Measurements from ENCODE around the gene ATP8B1.

Gene ATP8B1

GRCh38 chr18:57819119-57819518, 16.0 kb upstream of the ATP8B1 start:
- DNase-seq (ENCODE audit: low spot score), result no peak

DNA sequence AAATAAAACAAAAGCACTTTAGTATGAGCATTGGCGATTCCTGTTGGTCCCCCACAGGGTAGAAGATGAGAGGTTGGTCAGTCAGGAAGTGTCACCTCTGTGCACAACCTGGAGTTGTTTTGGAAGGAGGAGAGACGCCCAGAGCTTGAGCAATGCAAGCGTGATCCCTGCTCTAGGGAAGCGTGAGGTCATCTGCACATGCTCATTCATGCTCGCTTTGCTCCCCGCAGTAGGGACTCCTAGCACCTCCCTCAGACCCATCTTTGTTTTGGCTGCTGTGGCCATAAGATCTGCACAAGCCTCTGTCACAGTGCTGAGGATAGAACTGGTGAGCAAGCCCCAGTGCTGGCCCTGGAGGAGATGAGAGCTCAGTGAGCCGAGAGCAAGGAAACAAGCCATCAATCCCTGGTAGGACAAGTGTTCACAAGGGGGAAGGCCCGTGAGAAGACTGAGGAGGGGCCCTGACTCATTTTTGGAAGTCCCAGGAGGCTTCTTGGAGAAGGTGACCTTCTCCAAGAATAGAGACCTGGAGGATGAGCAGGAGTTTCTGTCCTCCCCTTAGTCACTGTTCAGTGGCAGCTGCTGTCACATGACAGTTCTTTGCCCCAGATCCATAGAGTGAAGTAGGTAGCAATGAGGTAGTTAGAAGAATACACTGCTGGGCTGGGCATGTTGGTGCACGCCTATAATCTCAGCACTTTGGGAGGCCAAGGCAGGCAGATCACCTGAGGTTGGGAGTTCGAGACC, 13.3 kb upstream of the ATP8B1 start:
- no peak for DNase-seq (ENCODE audit: low spot score)

DNA sequence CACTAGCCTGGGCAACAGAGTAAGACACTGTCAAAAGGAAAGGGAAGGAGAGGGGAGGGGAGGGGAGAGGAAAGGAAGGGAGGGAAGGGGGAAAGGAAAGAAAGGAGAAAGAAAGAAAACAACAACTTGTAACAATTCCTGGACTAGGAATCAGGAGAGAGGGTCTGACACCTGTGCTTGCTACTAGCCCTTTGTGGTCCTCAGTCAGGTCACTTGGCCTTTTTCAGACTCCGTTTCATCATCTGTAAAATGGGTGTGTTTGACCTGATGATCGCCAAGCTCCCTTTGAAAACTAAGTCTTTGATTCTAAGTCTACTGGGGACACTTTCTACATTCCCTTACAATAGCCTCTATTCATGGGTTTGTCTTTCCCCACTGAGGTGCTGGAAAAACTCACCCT, 11.4 kb upstream of the ATP8B1 start:
- no peak for DNase-seq (ENCODE audit: low spot score)

DNA sequence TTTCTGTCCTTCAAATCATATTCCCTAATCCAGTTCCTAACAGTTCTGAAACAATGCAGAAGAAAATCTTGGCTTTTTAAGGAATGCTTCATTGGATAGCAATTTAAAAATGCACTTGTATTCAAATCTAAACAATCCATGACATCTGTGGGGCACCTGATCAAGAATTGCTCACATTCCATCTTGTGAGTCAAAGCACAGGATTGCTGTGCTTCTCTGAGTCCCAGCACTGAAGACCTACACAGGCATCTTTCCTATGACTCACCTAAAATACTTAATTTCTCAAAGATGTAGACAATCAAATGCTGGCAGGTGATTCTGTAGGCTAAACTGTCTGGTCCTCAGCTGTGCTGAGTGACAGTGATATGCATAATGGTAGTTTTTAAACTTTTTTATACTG, 10.1 kb upstream of the ATP8B1 start:
- DNase-seq (ENCODE audit: low spot score), result no peak

- DNase-seq (ENCODE audit: low spot score), result no peak
Observed at GRCh38 chr18:57812126-57812477, 9.0 kb upstream of the ATP8B1 start.

- DNase-seq (ENCODE audit: low spot score), result no peak
Observed at GRCh38 chr18:57811477-57812125, 8.5 kb upstream of the ATP8B1 start.

DNA sequence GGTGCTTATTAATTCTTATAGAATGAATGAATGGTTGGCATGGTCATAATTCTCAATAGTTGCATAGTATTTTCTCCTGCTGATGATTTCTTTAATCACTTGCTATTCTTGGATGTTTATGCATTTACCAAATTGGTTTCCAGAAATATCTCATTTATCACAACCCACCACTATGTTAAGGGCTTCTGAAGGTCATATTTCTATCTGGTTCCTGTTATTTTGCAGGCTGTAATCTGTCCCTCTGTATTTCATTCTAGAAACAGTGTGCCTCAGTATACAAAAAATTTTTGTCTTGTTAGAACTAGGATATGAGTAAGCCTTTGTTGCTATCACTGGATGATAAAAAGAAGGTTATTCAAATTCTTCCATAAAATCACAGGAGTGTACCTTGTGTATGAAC, 6.1 kb upstream of the ATP8B1 start:
- no peak for DNase-seq (ENCODE audit: low spot score)

GRCh38 chr18:57807336-57808117, 4.4 kb upstream of the ATP8B1 start:
- no peak for DNase-seq (ENCODE audit: low spot score)

DNA sequence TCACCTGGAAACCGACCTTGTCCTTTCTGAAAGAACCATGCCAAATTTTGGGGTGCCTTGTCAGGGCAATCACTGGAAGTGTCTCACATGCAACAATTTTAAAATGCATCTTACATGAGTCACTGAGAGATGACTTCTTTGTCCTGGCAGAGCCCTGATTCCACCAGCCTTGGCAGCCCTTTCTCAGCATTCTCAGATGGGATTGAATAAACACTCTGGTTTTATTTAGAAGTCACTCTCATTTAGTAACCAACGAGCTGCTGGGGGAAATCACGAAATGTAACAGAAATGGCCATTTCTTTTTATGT, 3.8 kb upstream of the ATP8B1 start:
- peak; percentile 36 for DNase-seq (ENCODE audit: low spot score)

DNA sequence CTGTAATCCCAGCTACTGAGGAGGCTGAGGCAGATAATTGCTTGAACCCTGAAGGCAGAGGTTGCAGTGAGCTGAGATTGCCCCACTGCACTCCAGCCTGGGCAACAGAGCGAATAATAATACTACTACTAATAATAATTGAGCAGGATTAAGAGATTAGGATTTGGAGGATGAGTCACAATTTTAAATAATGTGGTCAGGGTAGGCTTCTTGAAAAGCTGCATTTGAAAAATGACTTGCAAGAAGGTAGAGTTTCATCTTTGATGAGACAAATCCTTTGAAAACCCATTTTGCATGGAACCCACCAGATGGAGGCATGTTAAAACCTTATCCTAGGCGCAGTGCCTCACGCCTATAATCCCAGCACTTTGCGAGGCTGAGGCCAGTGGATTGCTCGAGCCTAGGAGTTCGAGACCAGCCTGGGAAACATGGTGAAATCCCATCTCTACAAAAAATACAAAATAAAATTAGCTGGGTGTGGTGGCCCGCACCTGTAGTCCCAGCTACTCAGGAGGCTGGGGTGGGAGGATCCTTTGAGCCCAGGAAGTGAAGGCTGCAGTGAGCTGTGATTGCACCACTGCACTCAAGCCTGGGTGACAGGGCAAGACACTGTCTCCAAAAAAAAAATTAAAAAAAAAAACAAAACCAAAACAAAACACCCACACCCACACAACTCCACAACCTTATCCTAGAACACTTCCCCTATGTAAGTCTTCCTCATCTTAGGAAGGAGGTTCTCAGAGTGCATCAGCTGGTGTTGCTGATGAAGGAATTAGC, 3.3 kb upstream of the ATP8B1 start:
- DNase-seq (ENCODE audit: low spot score), result no peak

GRCh38 chr18:57805117-57805516, 2.0 kb upstream of the ATP8B1 start:
- DNase-seq (ENCODE audit: low spot score), result no peak

DNA sequence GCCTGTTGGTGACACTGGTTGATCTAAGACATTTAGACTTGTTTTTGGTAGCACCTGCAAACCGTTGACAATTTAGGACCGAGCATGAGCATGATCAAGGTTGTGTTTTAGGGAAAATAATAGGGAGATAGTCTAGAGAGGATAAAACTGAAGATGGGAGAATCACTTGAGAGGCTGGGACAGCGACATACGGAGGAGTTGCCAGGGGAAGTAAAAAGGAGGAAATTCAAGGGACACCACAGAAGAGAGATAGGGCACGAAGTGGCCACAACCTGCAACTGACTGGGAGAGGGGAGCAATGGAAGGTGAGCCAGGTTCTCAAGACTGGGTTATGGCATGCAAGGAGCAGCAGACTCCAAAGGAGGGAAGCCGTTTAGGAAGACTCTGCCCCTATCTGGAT, 1.4 kb upstream of the ATP8B1 start:
- no peak for DNase-seq (ENCODE audit: low spot score)

DNA sequence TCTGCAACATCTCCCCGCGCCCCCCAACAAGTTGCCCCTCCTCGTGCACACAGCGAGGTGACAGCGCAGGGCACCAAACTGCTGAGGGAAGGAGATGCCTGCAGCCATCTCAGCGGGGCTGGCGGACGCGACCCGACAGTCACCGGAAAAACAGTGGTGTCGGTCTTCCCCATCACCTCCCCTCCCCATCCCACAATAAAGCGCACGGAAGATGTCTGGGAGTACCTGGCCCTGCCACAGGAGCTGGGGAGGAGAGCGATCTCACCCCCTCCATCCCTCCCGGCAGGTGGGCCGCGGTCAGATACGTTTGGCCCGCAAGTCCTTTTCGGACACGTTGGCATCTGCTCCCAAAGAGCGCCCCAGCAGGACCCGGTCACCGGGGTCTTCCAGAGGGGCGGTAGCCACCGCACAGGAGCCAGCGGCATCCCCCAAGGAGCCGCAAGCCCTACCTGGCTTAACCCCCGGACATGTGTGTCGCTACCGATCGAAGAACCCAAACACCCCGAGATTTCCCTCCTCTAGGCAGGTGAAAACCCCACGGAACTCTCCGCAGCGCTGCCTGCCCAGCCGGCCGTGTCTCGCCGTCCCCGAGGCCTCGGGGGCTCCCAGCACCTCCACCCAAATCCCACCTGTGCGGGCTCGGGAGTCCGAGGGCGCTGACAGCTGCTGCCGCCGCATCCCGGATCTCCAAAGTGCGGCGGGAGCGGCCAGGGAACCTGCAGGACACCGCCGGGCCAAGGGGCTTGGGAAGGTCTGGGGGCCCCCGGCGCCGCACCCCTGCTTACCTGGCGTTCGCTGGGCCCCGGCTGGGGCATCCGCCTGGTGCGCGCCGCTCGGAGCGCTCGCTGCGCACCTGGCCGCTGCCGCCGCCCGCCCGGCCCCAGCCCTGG, 657 bp downstream of the ATP8B1 start:
- no peak for DNase-seq (ENCODE audit: low spot score)

GRCh38 chr18:57801761-57802212, 1.3 kb downstream of the ATP8B1 start:
- DNase-seq (ENCODE audit: low spot score), result no peak

GRCh38 chr18:57801325-57801724, 1.8 kb downstream of the ATP8B1 start:
- no peak for DNase-seq (ENCODE audit: low spot score)

GRCh38 chr18:57798713-57799373, 4.3 kb downstream of the ATP8B1 start:
- DNase-seq (ENCODE audit: low spot score), result no peak

- peak; percentile 76 for DNase-seq (ENCODE audit: low spot score)
Observed at GRCh38 chr18:57797209-57797651, 5.9 kb downstream of the ATP8B1 start.

DNA sequence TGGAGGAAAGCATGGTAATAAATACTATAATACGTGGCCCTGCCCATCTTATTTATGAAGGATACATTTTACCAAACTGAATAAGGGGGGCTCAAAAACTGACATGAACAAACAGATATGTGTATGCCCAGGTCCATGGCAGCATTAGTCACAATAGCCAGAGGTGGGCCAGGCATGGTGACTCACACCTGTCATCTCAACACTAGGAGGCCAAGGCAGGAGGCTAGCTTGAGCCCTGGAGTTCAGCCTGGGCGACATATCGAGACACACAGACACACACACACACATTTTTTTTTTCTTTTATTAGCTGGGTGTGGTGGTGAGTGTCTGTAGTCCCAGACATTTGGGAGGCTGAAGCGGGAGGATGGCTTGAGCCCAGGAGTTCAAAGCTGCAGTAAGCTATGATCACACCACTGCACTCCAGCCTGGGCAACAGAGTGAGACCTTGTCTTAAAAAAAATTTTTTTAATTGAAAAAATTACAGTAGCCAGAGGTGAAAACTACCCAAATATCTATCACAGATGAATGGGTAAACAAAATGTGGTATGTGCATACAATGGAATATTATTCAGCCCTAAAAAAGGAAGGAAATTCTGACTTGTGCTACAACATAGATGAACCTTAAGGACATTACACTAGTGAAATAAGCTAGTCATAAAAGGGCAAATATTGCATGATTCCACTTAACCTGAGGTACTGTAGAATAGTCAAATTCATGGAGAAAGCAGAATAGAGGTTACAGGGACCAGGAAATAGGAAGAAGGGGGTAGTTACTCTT, 8.0 kb downstream of the ATP8B1 start:
- no peak for DNase-seq (ENCODE audit: low spot score)

DNA sequence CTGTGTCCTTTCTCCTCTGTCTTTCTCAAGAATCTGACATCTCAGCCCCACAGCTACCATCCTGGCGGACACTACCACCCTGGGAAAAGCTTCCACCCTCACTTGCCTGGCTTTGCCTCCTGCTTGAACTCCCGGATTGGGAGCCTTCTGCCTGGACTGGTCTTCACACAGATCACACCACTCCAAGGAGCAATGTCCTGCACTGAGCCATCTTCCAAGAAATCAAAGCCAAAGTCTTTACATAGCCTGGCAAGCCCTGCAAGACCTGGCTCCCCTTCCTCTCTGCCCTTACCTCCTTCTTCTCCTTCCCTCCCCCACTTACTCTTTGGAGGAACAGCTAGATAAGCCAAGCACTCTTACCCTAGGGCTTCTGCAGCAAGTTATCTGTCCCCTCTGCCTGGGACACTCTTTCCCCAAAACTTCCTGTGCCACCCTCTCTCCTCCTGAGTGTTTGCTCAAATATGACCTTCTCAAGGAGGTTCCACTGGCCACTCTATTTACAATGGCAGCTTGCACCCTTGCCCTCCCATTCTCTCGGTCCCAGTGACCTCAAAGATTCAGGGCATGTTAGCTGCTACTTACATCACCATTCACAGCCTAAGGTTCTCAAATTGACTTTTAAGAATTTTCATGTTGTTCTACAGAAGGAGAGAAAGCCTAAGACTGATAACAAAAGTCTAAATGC, 9.7 kb downstream of the ATP8B1 start:
- DNase-seq (ENCODE audit: low spot score), result no peak
